Stimulated activated CD8-positive, alpha-beta memory T cell treated with anti-CD3 and anti-CD28 coated beads, Interleukin-12 subunit alpha, Interleukin-12 subunit beta, amount 100 ng/mL, for 1 hour (primary cell): ENCODE data around the gene ARMH4.
"Not testable (repeated sequence)": the region's sequence is repeated elsewhere in the genome, so short reads cannot be mapped to it uniquely, and the experiment has no call there.

ENCODE experiments used
- DNase-seq: peaks from one replicate; pipeline ENCODE4 v3.0.0-alpha.2; 2020; ENCODE audit warnings: low read depth

Gene ARMH4

GRCh38 chr14:58143106-58143505 lies 8.9 kb downstream of the ARMH4 start:
- DNase-seq, result no peak

GRCh38 chr14:58141893-58142292 lies 10.1 kb downstream of the ARMH4 start:
- no peak for DNase-seq

- no peak for DNase-seq
Measured at GRCh38 chr14:58138714-58139482, 13.1 kb downstream of the ARMH4 start.

GRCh38 chr14:58138031-58138713 lies 13.8 kb downstream of the ARMH4 start:
- DNase-seq, result no peak

- DNase-seq, result no peak
Measured at GRCh38 chr14:58133739-58134138, 18.3 kb downstream of the ARMH4 start.

- DNase-seq, result no peak
Measured at GRCh38 chr14:58131386-58131785, 20.6 kb downstream of the ARMH4 start.

- no peak for DNase-seq
Measured at GRCh38 chr14:58130116-58130782, 21.8 kb downstream of the ARMH4 start.

GRCh38 chr14:58129208-58129607 lies 22.8 kb downstream of the ARMH4 start:
- no peak for DNase-seq

GRCh38 chr14:58128416-58128815 lies 23.6 kb downstream of the ARMH4 start:
- DNase-seq, result no peak

GRCh38 chr14:58122546-58122945 lies 29.5 kb downstream of the ARMH4 start:
- not testable (repeated sequence) for DNase-seq

GRCh38 chr14:58121530-58122186 lies 30.4 kb downstream of the ARMH4 start:
- DNase-seq, result no peak

GRCh38 chr14:58119381-58119780 lies 32.6 kb downstream of the ARMH4 start:
- DNase-seq, result no peak

- no peak for DNase-seq
Measured at GRCh38 chr14:58118097-58118815, 33.8 kb downstream of the ARMH4 start.

- no peak for DNase-seq
Measured at GRCh38 chr14:58109744-58110143, 42.3 kb downstream of the ARMH4 start.

GRCh38 chr14:58108717-58109116 lies 43.3 kb downstream of the ARMH4 start:
- DNase-seq, result no peak

- no peak for DNase-seq
Measured at GRCh38 chr14:58107947-58108552, 44.0 kb downstream of the ARMH4 start.

GRCh38 chr14:58107041-58107440 lies 45.0 kb downstream of the ARMH4 start:
- DNase-seq, result no peak

GRCh38 chr14:58106446-58106845 lies 45.6 kb downstream of the ARMH4 start:
- DNase-seq, result no peak

- no peak for DNase-seq
Measured at GRCh38 chr14:58104808-58105207, 47.2 kb downstream of the ARMH4 start.

GRCh38 chr14:58100735-58101368 lies 51.2 kb downstream of the ARMH4 start:
- DNase-seq, result no peak

GRCh38 chr14:58099682-58100081 lies 52.3 kb downstream of the ARMH4 start:
- DNase-seq, result no peak
